Astrocyte (in vitro differentiated cells and primary cell): ENCODE results near the gene SPSB1. TPM values are rescaled to one million over a fixed set of nuclear protein-coding genes. Genes with fewer than 3 reads are reported as not detected.

ENCODE experiments used
- DNase-seq: peaks from one replicate; pipeline ENCODE4 v3.0.0-alpha.2; 2010; ENCODE audit warnings: low read depth
- FAIRE-seq: peaks from 2 replicates; lab custom pipeline; 2011; peaks lifted over from hg19 to GRCh38; lab: Jason Lieb, UNC
- H2AFZ ChIP-seq: 2 replicates; pipeline ENCODE4 v1.6.0; 2012; ENCODE audit warnings: low read depth, low read length, inconsistent platforms
- H3K27ac ChIP-seq: 2 replicates; pipeline ENCODE4 v1.5.1; 2011; ENCODE audit warnings: low read depth, low read length, inconsistent platforms
- H3K27me3 ChIP-seq: 2 replicates; pipeline ENCODE4 v1.6.0; 2011; ENCODE audit warnings: low read length, inconsistent platforms; ENCODE audit not compliant: insufficient read depth
- H3K36me3 ChIP-seq: 2 replicates; pipeline ENCODE4 v1.5.1; 2011; ENCODE audit warnings: low read length, inconsistent platforms; ENCODE audit not compliant: insufficient read depth
- H3K4me1 ChIP-seq: 2 replicates; pipeline ENCODE4 v1.5.1; 2011; ENCODE audit warnings: low read length, inconsistent platforms; ENCODE audit not compliant: insufficient read depth
- H3K4me2 ChIP-seq: 2 replicates; pipeline ENCODE4 v1.6.0; 2012; ENCODE audit warnings: low read length, inconsistent platforms
- H3K4me3 ChIP-seq: 2 replicates; pipeline ENCODE4 v1.5.1; 2011; ENCODE audit warnings: low read depth, mild to moderate bottlenecking, low read length, inconsistent platforms; ENCODE audit not compliant: insufficient read depth
- H3K79me2 ChIP-seq: 2 replicates; pipeline ENCODE4 v1.6.0; 2012; ENCODE audit warnings: mild to moderate bottlenecking, low read length, inconsistent platforms; ENCODE audit not compliant: insufficient read depth
- H3K9ac ChIP-seq: 2 replicates; pipeline ENCODE4 v1.6.0; 2012; ENCODE audit warnings: mild to moderate bottlenecking, low read length, inconsistent platforms
- H3K9me3 ChIP-seq: 2 replicates; pipeline ENCODE4 v1.5.1; 2012; ENCODE audit warnings: low read depth, mild to moderate bottlenecking, low read length, inconsistent platforms; ENCODE audit not compliant: insufficient read depth
- H4K20me1 ChIP-seq: 2 replicates; pipeline ENCODE4 v1.6.0; 2012; ENCODE audit warnings: low read length, inconsistent platforms; ENCODE audit not compliant: insufficient read depth
- H3K27ac Mint-ChIP-seq: one replicate; pipeline ENCODE4 v1.8.0; 2021; ENCODE audit warnings: mild to moderate bottlenecking, mixed read lengths; ENCODE audit not compliant: unreplicated experiment
- H3K27me3 Mint-ChIP-seq: one replicate; pipeline ENCODE4 v1.8.0; 2021; ENCODE audit warnings: low read depth, mixed read lengths; ENCODE audit not compliant: unreplicated experiment
- H3K36me3 Mint-ChIP-seq: one replicate; pipeline ENCODE4 v1.8.0; 2021; ENCODE audit warnings: low read depth, mixed read lengths; ENCODE audit not compliant: unreplicated experiment
- H3K4me1 Mint-ChIP-seq: one replicate; pipeline ENCODE4 v1.8.0; 2021; ENCODE audit warnings: low read depth, mixed read lengths; ENCODE audit not compliant: unreplicated experiment
- H3K4me3 Mint-ChIP-seq: one replicate; pipeline ENCODE4 v1.8.0; 2021; ENCODE audit warnings: mild to moderate bottlenecking, moderate library complexity, mixed read lengths; ENCODE audit not compliant: unreplicated experiment
- H3K9me3 Mint-ChIP-seq: one replicate; pipeline ENCODE4 v1.8.0; 2021; ENCODE audit warnings: mild to moderate bottlenecking, mixed read lengths; ENCODE audit not compliant: unreplicated experiment
- EZH2 ChIP-seq: IDR thresholded peaks from 2 replicates; pipeline ENCODE4 v1.6.1; 2012; ENCODE audit warnings: mild to moderate bottlenecking, low read length, inconsistent platforms; ENCODE audit not compliant: insufficient read depth
- total RNA-seq: library from RNA; stranded (reverse); gene quantifications from 2 replicates; pipeline ENCODE4 v1.2.1, GENCODE V29; 2021
- TF ChIP-seq, protein P1 (sequence below): IDR thresholded peaks from 2 replicates; pipeline ENCODE4 v1.5.1; 2011; ENCODE audit warnings: low read depth, mild to moderate bottlenecking, inconsistent platforms, low read length, moderate library complexity; ENCODE audit not compliant: insufficient read depth

Gene SPSB1
- total RNA-seq, 1 donor from 2014 or later: 53.5 TPM

DNA sequence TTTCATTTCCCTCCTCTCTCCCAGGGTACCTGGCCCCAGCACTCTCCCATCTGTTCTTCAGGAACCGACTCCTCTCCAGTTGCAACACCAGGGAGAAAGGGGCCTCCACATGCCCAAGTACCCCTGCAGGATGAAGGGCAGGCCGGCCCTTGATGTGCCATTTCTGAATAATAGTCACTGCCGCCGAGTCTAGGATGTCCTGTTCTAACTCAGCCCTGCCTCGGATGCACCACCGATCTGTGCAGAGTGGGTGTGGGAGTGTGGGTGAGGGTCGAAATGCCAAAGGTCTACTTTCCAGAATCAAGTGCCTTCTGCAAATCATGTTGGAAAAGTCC is 25.4 kb upstream of the SPSB1 start:
- peaks cover 10% of the 10 kb centered on the region for H4K20me1 ChIP-seq
- no peak overlapping the region for H3K4me3 ChIP-seq
- H3K27ac ChIP-seq: no peak overlapping the region
- H3K4me1 ChIP-seq: peaks cover 4% of the 10 kb centered on the region
- H3K79me2 ChIP-seq: no peaks in the 10 kb centered on the region
- no peaks in the 10 kb centered on the region for H3K9me3 ChIP-seq
- Mint-ChIP-seq H3K9me3 (no peaks in the 10 kb centered on the region), H3K36me3 (peaks cover 8% of the 10 kb centered on the region), H3K4me3 (no peak overlapping the region), H3K27me3 (peaks cover 7% of the 10 kb centered on the region), H3K27ac (no peak overlapping the region), H3K4me1 (peaks cover 22% of the 10 kb centered on the region)
- peaks cover 3% of the 10 kb centered on the region for H3K36me3 ChIP-seq
- no peak overlapping the region for H3K4me2 ChIP-seq
- no peak overlapping the region for H2AFZ ChIP-seq
- TF ChIP-seq, protein P1, sequence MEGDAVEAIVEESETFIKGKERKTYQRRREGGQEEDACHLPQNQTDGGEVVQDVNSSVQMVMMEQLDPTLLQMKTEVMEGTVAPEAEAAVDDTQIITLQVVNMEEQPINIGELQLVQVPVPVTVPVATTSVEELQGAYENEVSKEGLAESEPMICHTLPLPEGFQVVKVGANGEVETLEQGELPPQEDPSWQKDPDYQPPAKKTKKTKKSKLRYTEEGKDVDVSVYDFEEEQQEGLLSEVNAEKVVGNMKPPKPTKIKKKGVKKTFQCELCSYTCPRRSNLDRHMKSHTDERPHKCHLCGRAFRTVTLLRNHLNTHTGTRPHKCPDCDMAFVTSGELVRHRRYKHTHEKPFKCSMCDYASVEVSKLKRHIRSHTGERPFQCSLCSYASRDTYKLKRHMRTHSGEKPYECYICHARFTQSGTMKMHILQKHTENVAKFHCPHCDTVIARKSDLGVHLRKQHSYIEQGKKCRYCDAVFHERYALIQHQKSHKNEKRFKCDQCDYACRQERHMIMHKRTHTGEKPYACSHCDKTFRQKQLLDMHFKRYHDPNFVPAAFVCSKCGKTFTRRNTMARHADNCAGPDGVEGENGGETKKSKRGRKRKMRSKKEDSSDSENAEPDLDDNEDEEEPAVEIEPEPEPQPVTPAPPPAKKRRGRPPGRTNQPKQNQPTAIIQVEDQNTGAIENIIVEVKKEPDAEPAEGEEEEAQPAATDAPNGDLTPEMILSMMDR: no peak
- no peak for DNase-seq
- no peak overlapping the region for H3K9ac ChIP-seq
- no peaks in the 10 kb centered on the region for H3K27me3 ChIP-seq
- no peak for FAIRE-seq

DNA sequence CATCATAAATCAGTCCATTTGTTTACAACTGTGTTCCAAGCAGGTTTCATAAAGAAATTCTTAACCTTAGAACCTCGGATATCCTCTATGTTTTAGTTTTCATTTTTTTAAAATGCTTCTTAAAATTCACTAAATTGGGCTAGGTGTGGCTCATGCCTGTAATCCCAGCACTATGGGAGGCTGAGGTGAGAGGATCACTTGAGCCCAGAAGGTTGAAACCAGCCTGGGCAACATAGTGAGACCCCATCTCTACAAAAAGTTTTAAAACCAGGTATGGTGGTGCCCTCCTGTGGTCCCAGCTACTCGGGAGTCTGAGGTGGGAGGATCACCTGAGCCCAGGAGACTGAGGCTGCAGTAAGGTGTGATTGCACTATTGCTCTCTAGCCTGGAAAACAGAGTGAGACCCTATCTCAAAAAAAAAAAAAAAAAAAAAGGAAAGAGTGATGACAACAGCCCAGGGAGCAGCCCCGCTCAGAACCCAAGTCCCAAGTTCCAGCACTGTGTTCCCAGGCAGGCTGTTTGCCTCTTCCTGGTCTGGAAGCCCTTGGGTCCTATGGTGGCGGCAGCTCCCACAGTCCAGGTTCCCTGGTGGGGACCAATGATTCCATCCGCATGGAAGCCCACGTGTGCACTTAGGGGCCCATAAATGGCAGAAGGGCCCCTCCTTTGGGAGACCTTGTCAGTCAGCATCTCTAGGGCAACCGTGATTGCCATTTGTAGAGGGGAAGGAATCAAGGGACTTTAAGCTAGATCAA is 24.7 kb upstream of the SPSB1 start:
- Histone ChIP-seq H3K79me2 (no peaks in the 10 kb centered on the region), H3K4me1 (peaks cover 4% of the 10 kb centered on the region), H3K36me3 (peaks cover 3% of the 10 kb centered on the region), H3K4me2 (no peak overlapping the region), H3K4me3 (no peak overlapping the region), H2AFZ (no peak overlapping the region), H3K9me3 (no peaks in the 10 kb centered on the region), H3K27me3 (no peaks in the 10 kb centered on the region), H3K27ac (no peak overlapping the region), H4K20me1 (peaks cover 8% of the 10 kb centered on the region), H3K9ac (no peak overlapping the region)
- Mint-ChIP-seq H3K36me3 (peaks cover 8% of the 10 kb centered on the region), H3K9me3 (no peaks in the 10 kb centered on the region), H3K27me3 (peaks cover 11% of the 10 kb centered on the region), H3K4me3 (no peak overlapping the region), H3K4me1 (peaks cover 22% of the 10 kb centered on the region), H3K27ac (no peak overlapping the region)
- no peak for TF ChIP-seq EZH2
- TF ChIP-seq, protein P1: no peak
- no peak for FAIRE-seq
- DNase-seq: no peak

DNA sequence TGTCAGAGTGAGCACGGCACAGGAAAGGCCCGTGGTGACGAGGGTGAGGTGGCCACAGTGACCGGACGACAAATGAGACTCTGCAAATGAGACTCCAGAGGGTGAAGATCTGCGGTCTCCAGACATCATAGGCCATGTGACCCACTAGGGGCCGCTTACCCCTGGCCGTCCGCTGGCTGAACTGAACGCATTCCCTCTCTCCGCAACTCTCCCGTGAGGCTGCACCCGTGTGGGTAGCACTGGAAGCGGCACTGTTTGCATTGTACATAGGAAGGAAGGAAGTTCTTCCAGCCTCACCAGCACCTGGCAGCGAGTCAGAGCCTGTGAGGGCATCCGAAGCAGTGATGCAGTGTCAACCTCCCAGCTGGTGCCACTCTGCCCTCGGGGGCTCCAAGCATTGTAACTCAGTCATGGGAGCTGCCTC is 23.6 kb upstream of the SPSB1 start:
- Histone ChIP-seq H3K9ac (no peak overlapping the region), H3K4me2 (no peak overlapping the region), H3K36me3 (peaks cover 3% of the 10 kb centered on the region), H3K27ac (no peak overlapping the region), H3K4me1 (peaks cover 4% of the 10 kb centered on the region), H3K27me3 (no peaks in the 10 kb centered on the region), H3K4me3 (no peak overlapping the region), H3K9me3 (no peaks in the 10 kb centered on the region), H2AFZ (no peak overlapping the region), H3K79me2 (no peaks in the 10 kb centered on the region), H4K20me1 (peaks cover 8% of the 10 kb centered on the region)
- no peak for DNase-seq
- FAIRE-seq: no peak
- H3K9me3 Mint-ChIP-seq: no peaks in the 10 kb centered on the region
- H3K27me3 Mint-ChIP-seq: peaks cover 11% of the 10 kb centered on the region
- no peak overlapping the region for H3K27ac Mint-ChIP-seq
- peaks cover 8% of the 10 kb centered on the region for H3K36me3 Mint-ChIP-seq
- no peak overlapping the region for H3K4me3 Mint-ChIP-seq
- TF ChIP-seq, protein P1: no peak
- no peak for TF ChIP-seq EZH2
- H3K4me1 Mint-ChIP-seq: peaks cover 22% of the 10 kb centered on the region
